Measurements from ENCODE around the gene ABCG1. TPM values are rescaled to one million over a fixed set of nuclear protein-coding genes. Genes with fewer than 3 reads are reported as not detected.

Gene ABCG1
- total and polyA plus RNA-seq, 4 experiments from 2014 or later = 1.5 to 19.6 (median 9.5) TPM

- peaks cover 0 to 2% of the 10 kb centered on the region in 2 donors for H3K27me3 Mint-ChIP-seq
- H3K27ac ChIP-seq (ENCODE audit: low read depth, low read length) = no peak overlapping the region
- intact Hi-C loops (cut with micrococcal nuclease) = no loop called here
- peak in 1 of 5 donors; percentile 32 for DNase-seq
- CTCF ChIA-PET (ENCODE audit: partially characterized antibody) = no interaction called here
- no peaks in the 10 kb centered on the region for H3K9me3 Mint-ChIP-seq
- H3K4me1 Mint-ChIP-seq = peaks cover 0 to 16% (median 4%) of the 10 kb centered on the region in 4 donors
- no peaks in the 10 kb centered on the region for H3K9me3 ChIP-seq (ENCODE audit: control insufficient read depth in 1 of 2, low read length in 2 of 2)
- no peak overlapping the region for H3K4me3 Mint-ChIP-seq
- H3K4me3 ChIP-seq (ENCODE audit: low read length in 2 of 2) = no peak overlapping the region
- H3K4me1 ChIP-seq (ENCODE audit: insufficient read depth, low read length) = no peaks in the 10 kb centered on the region
- no peaks in the 10 kb centered on the region for H3K36me3 ChIP-seq (ENCODE audit: insufficient read depth, low read length)
- peak overlapping the region in 2 of 7 donors; percentile 12 to 42 for H3K27ac Mint-ChIP-seq
- H3K36me3 Mint-ChIP-seq = peaks cover 25 to 26% of the 10 kb centered on the region in 2 donors
- POLR2A ChIA-PET (ENCODE audit: partially characterized antibody) = no interaction called here
- no peaks in the 10 kb centered on the region for H3K27me3 ChIP-seq (ENCODE audit: insufficient read depth, low read length)
Measured at GRCh38 chr21:42300045-42300583, 81.2 kb downstream of the ABCG1 start.

- no peak overlapping the region for H3K4me3 Mint-ChIP-seq
- peaks cover 17 to 19% of the 10 kb centered on the region in 2 donors for H3K36me3 Mint-ChIP-seq
- Histone ChIP-seq H3K36me3 (ENCODE audit: insufficient read depth, low read length) (no peaks in the 10 kb centered on the region), H3K27me3 (ENCODE audit: insufficient read depth, low read length) (no peaks in the 10 kb centered on the region), H3K4me1 (ENCODE audit: insufficient read depth, low read length) (no peaks in the 10 kb centered on the region), H3K4me3 (ENCODE audit: low read length in 2 of 2) (no peak overlapping the region), H3K9me3 (ENCODE audit: control insufficient read depth in 1 of 2, low read length in 2 of 2) (no peaks in the 10 kb centered on the region), H3K27ac (ENCODE audit: low read depth, low read length) (no peak overlapping the region)
- peaks cover 0 to 16% (median 4%) of the 10 kb centered on the region in 4 donors for H3K4me1 Mint-ChIP-seq
- ChIA-PET POLR2A (ENCODE audit: partially characterized antibody) (no interaction called here), CTCF (ENCODE audit: partially characterized antibody) (no interaction called here)
- H3K9me3 Mint-ChIP-seq = no peaks in the 10 kb centered on the region
- intact Hi-C loops (cut with micrococcal nuclease) = no loop called here
- peak overlapping the region in 1 of 7 donors; percentile 40 for H3K27ac Mint-ChIP-seq
- DNase-seq = no peak
- peaks cover 0 to 2% of the 10 kb centered on the region in 2 donors for H3K27me3 Mint-ChIP-seq
Measured at GRCh38 chr21:42300956-42301355, 82.0 kb downstream of the ABCG1 start.

GRCh38 chr21:42301371-42302075 is 82.6 kb downstream of the ABCG1 start:
- Mint-ChIP-seq H3K27ac (peak overlapping the region in 1 of 7 donors; percentile 40), H3K9me3 (no peaks in the 10 kb centered on the region), H3K4me1 (peaks cover 0 to 16% (median 4%) of the 10 kb centered on the region in 4 donors), H3K4me3 (no peak overlapping the region), H3K36me3 (peaks cover 11 to 14% of the 10 kb centered on the region in 2 donors), H3K27me3 (peaks cover 0 to 2% of the 10 kb centered on the region in 2 donors)
- Histone ChIP-seq H3K27me3 (ENCODE audit: insufficient read depth, low read length) (no peaks in the 10 kb centered on the region), H3K9me3 (ENCODE audit: control insufficient read depth in 1 of 2, low read length in 2 of 2) (no peaks in the 10 kb centered on the region), H3K4me1 (ENCODE audit: insufficient read depth, low read length) (no peaks in the 10 kb centered on the region), H3K36me3 (ENCODE audit: insufficient read depth, low read length) (no peaks in the 10 kb centered on the region), H3K4me3 (ENCODE audit: low read length in 2 of 2) (no peak overlapping the region), H3K27ac (ENCODE audit: low read depth, low read length) (no peak overlapping the region)
- ChIA-PET CTCF (ENCODE audit: partially characterized antibody) (no interaction called here), POLR2A (ENCODE audit: partially characterized antibody) (no interaction called here)
- intact Hi-C loops (cut with micrococcal nuclease) = no loop called here
- DNase-seq = no peak

- ChIA-PET POLR2A (ENCODE audit: partially characterized antibody) (no interaction called here), CTCF (ENCODE audit: partially characterized antibody) (no interaction called here)
- Histone ChIP-seq H3K9me3 (ENCODE audit: control insufficient read depth in 1 of 2, low read length in 2 of 2) (no peaks in the 10 kb centered on the region), H3K27me3 (ENCODE audit: insufficient read depth, low read length) (no peaks in the 10 kb centered on the region), H3K27ac (ENCODE audit: low read depth, low read length) (no peak overlapping the region), H3K4me1 (ENCODE audit: insufficient read depth, low read length) (no peaks in the 10 kb centered on the region), H3K4me3 (ENCODE audit: low read length in 2 of 2) (no peak overlapping the region), H3K36me3 (ENCODE audit: insufficient read depth, low read length) (no peaks in the 10 kb centered on the region)
- Mint-ChIP-seq H3K36me3 (peaks cover 6 to 8% of the 10 kb centered on the region in 2 donors), H3K27ac (peak overlapping the region in 1 of 7 donors; percentile 18), H3K27me3 (peaks cover 0 to 6% of the 10 kb centered on the region in 2 donors), H3K4me3 (no peak overlapping the region), H3K9me3 (no peaks in the 10 kb centered on the region), H3K4me1 (peaks cover 0 to 16% (median 4%) of the 10 kb centered on the region in 4 donors)
- no peak for DNase-seq
- intact Hi-C loops (cut with micrococcal nuclease) = no loop called here
Measured at GRCh38 chr21:42302076-42302650, 83.2 kb downstream of the ABCG1 start.

- Mint-ChIP-seq H3K36me3 (peaks cover 0 to 1% of the 10 kb centered on the region in 2 donors), H3K4me1 (peaks cover 0 to 16% (median 4%) of the 10 kb centered on the region in 4 donors), H3K27me3 (peaks cover 0 to 6% of the 10 kb centered on the region in 2 donors), H3K4me3 (no peak overlapping the region), H3K9me3 (no peaks in the 10 kb centered on the region), H3K27ac (peak overlapping the region in 1 of 7 donors; percentile 48)
- intact Hi-C loops (cut with micrococcal nuclease) = no loop called here
- no peaks in the 10 kb centered on the region for H3K27me3 ChIP-seq (ENCODE audit: insufficient read depth, low read length)
- POLR2A ChIA-PET (ENCODE audit: partially characterized antibody) = no interaction called here
- no peaks in the 10 kb centered on the region for H3K4me1 ChIP-seq (ENCODE audit: insufficient read depth, low read length)
- CTCF ChIA-PET (ENCODE audit: partially characterized antibody) = no interaction called here
- H3K4me3 ChIP-seq (ENCODE audit: low read length in 2 of 2) = no peak overlapping the region
- H3K27ac ChIP-seq (ENCODE audit: low read depth, low read length) = no peak overlapping the region
- no peak for DNase-seq
- no peaks in the 10 kb centered on the region for H3K36me3 ChIP-seq (ENCODE audit: insufficient read depth, low read length)
- H3K9me3 ChIP-seq (ENCODE audit: control insufficient read depth in 1 of 2, low read length in 2 of 2) = no peaks in the 10 kb centered on the region
Measured at GRCh38 chr21:42302794-42303193, 83.9 kb downstream of the ABCG1 start.

GRCh38 chr21:42303443-42303842 is 84.5 kb downstream of the ABCG1 start:
- ChIA-PET POLR2A (ENCODE audit: partially characterized antibody) (no interaction called here), CTCF (ENCODE audit: partially characterized antibody) (no interaction called here)
- H3K4me3 ChIP-seq (ENCODE audit: low read length in 2 of 2) = no peak overlapping the region
- Mint-ChIP-seq H3K27ac (peak overlapping the region in 1 of 7 donors; percentile 48), H3K4me1 (peaks cover 0 to 16% (median 4%) of the 10 kb centered on the region in 4 donors), H3K27me3 (peaks cover 0 to 6% of the 10 kb centered on the region in 2 donors), H3K4me3 (no peak overlapping the region), H3K36me3 (no peaks in the 10 kb centered on the region), H3K9me3 (no peaks in the 10 kb centered on the region)
- no peaks in the 10 kb centered on the region for H3K27me3 ChIP-seq (ENCODE audit: insufficient read depth, low read length)
- H3K4me1 ChIP-seq (ENCODE audit: insufficient read depth, low read length) = no peaks in the 10 kb centered on the region
- H3K36me3 ChIP-seq (ENCODE audit: insufficient read depth, low read length) = no peaks in the 10 kb centered on the region
- intact Hi-C loops (cut with micrococcal nuclease) = no loop called here
- DNase-seq = no peak
- H3K27ac ChIP-seq (ENCODE audit: low read depth, low read length) = no peak overlapping the region
- no peaks in the 10 kb centered on the region for H3K9me3 ChIP-seq (ENCODE audit: control insufficient read depth in 1 of 2, low read length in 2 of 2)

GRCh38 chr21:42304556-42305454 is 85.9 kb downstream of the ABCG1 start:
- peaks cover 0 to 11% of the 10 kb centered on the region in 2 donors for H3K27me3 Mint-ChIP-seq
- no peaks in the 10 kb centered on the region for H3K9me3 Mint-ChIP-seq
- DNase-seq = no peak
- peaks cover 3 to 12% (median 5%) of the 10 kb centered on the region in 4 donors for H3K4me1 Mint-ChIP-seq
- Histone ChIP-seq H3K9me3 (ENCODE audit: control insufficient read depth in 1 of 2, low read length in 2 of 2) (no peaks in the 10 kb centered on the region), H3K4me1 (ENCODE audit: insufficient read depth, low read length) (peaks cover 6% of the 10 kb centered on the region), H3K27ac (ENCODE audit: low read depth, low read length) (no peak overlapping the region), H3K4me3 (ENCODE audit: low read length in 2 of 2) (no peak overlapping the region), H3K27me3 (ENCODE audit: insufficient read depth, low read length) (no peaks in the 10 kb centered on the region), H3K36me3 (ENCODE audit: insufficient read depth, low read length) (no peaks in the 10 kb centered on the region)
- CTCF ChIA-PET (ENCODE audit: partially characterized antibody) = no interaction called here
- H3K36me3 Mint-ChIP-seq = no peaks in the 10 kb centered on the region
- intact Hi-C loops (cut with micrococcal nuclease) = no loop called here
- POLR2A ChIA-PET (ENCODE audit: partially characterized antibody) = no interaction called here
- H3K27ac Mint-ChIP-seq = peak overlapping the region in 1 of 7 donors; percentile 28
- H3K4me3 Mint-ChIP-seq = no peak overlapping the region
